GOT3 (cell line): ENCODE results near the gene FAM3B.

Experiments
- DNase-seq: peaks from one replicate; lab custom pipeline; 2025; ENCODE audit warnings: mixed read lengths; lab: John Stamatoyannopoulos, UW

The FAM3B gene

DNA sequence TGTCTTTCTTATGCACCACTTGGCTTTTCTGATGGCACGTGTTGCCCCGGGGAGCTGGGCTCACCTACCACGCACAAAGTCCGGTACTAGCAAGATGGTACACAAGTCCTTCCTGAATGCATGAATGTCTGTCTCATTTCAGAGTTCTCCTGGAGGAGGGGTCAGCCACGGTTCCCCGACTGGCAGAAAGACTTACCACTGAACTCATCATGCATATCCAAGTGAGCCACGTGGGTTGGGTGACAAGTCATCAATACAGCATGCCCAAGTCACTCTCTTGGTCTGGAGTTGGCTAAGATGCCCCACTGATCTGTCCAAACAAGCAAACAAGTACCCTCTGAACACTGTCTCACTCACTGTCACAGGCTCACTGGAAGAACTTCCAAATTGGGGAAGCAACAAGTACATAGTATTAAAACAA, 80.9 kb downstream of the FAM3B start:
- no peak for DNase-seq

DNA sequence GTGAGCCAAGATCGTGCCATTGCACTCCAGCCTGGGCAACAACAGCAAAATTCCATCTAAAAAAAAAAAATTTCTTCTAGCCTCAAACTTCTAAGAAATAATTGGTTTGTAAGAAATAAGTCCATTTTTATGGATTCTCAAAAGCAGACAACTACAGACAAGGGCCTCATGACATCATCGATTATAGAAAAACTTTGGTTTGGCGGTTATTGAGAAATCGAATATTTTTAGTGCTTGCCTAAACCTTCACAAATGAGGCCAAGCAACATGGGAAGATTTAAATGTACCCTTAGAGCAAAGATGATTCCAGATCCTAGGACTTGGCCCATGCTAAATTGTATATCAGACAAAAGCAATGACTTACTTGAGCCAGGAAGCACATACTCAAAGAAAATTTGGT, 81.7 kb downstream of the FAM3B start:
- no peak for DNase-seq

DNA sequence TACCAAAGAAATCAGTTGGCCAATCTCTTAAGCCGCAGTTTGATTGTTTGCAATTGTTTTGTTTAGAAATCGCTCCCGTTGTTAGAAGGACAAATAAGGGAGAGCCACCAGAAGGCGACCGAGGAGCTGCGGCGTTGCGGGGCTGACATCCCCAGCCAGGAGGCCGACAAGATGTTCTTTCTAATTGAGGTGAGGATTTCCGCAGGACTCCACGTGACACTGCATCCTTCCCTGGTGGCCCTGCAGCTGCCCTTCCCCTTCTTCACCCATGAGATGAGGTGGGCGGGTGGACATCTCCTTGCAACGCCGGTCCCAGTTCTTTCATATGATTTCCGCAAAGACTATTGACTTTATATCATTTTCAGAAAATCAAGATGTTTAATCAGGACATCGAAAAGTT, 82.2 kb downstream of the FAM3B start:
- no peak for DNase-seq

DNA sequence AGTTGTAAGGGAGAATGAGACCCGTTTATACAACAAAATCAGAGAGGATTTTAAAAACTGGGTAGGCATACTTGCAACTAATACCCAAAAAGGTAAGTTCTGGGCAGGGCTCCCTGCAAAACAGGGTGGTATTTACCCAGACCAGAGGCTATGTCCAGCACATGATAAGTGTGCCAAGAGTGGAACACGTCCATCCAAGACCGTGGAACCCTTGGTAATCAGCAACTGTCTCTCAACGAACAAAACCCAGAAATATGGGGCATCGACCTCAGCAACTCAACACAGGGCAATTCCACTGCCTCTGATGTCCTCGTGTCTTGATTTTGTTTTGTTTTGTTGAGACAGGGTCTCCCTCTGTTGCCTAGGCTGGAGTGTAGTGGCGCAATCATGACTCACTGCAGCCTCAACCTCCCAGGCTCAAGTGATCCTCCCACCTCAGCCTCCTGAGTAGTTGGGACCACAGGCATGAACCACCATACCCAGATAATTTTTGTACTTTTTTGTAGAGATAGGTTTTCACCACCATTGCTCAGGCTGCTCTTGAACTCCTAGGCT, 82.7 kb downstream of the FAM3B start:
- no peak for DNase-seq

DNA sequence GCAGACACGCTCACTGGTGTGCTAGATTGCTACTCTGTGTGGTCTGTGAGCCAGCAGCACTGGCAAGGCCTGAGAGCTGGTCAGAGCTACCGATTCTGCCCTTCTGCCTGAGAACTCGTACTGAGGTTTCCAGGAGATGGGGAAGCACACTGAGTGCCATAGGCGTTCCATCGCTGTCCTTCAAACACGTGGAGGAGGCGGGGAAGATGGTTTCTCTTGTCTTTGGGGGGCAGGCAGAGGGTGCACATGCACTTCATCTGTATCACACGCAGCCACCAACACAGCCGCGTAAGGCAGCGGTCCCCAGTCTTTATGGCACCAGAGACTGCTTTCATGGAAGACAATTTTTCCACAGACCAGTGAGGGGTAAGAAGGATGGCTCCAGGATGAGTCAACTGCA, 85.6 kb downstream of the FAM3B start:
- DNase-seq = no peak

DNA sequence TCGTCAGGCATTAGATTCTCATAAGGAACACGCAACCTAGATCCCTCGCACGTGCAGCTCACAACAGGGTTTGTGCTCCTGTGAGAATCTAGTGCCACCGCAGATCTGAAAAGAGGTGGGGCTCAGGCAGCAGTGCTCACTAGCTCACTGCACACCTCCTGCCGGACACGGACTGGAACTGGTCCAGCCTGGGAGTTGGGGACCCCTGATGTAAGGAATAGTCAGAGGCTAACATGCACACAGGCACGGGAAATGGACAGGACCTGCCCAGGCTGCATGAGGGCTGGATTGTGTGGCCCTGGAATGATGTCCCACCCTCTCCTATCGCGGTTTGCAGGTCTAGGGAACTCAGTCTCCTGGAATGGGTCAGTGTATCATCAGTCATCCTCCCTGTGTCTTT, 86.2 kb downstream of the FAM3B start:
- DNase-seq = no peak

DNA sequence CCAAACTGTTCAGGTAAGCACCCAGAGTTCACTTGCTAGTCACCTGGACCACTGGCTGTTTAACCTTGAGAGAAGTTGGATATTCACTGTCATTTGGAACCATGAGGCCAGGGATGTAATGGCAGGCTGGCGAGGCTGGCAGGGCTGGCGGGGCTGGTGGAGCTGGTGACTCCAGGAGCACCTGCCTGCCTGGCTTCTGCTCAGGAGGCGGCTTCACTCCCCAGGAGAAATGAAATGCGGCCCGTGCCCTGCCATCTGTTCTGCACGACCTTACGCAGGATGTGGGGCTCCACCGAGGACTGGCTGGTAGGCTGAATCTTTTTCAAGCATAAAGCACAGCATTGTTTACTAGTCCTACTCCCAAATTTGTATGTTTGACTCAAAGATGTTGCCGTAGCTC, 86.7 kb downstream of the FAM3B start:
- DNase-seq = no peak

DNA sequence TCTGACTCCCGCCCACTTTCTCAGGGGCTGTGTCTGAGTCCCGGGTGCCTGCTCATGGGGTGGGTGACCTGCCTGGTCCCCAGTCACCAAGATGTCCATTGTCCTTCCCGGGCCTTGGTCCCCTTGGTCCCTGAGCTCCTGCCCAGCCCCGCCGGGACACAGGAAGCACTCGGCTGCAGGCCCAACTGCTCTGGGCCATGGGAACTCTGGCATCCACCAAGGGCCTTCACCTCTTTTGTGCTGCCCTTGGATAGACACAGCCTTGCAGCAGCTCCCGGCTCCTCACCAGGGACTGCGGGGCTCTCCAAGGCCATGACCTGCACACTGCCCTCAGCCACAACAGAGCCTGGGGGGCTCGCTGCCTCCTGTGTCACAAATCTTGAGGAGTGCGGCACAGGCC, 87.4 kb downstream of the FAM3B start:
- DNase-seq = no peak

DNA sequence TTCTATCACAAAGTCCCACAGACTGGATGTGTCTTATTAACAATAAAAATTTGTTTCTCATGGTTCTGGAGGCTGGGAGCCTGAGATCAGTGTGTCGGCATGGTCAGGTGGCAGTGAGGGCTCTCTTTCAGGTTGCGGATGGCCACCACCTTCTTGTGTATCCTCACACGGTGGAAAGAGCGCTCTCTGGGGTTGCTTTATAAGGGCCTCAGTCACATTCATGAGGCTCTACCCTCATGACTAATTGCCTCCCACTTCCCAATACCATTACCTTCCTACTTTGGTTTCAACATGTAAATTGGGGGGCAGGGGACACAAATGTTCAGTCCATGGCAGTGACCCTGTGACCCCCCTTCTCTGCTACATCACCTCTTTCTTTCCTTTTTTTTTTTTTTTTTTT, 88.7 kb downstream of the FAM3B start:
- DNase-seq = no peak

DNA sequence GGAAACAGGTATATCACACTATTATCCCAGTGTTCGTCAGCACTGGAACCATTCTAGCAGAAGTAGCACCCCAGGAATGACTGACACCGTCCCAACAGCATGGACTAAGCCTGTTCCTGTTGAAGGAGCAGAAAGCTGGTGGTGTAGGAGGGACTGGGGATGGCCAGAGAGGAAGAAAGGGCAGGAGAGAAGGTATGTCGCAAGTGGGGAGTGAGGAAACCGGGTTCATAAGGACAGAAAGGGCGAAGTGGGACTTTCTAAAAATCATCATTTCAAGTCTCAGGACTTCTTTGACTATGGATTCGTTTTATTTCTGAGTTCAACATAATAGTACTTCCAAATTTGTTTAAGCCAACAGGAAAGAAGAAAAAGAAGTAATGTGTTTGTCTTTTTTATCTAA, 89.7 kb downstream of the FAM3B start:
- no peak for DNase-seq
